Measurements from ENCODE around the gene DIAPH2.

DIAPH2 gene

DNA sequence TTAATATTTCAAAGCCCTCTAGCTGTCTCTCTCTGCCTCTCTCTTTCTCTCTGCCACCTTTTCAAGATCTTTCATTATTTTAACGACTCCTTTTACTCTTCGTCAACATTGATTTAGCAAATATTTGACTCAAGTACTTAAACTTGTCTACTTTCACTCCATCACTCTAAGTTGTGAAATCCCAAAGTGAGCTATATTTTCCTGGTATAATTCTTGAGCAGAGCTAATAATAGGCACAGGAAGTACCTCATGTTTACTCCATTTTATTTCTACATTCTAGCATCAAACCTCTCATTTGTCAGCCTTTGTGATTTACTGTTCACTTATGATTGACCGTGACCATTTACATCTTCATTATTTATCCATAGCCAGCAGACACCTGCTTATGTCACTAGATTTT, 681.6 kb downstream of the DIAPH2 start:
- no peak overlapping the region for H3K9ac ChIP-seq (ENCODE audit: low read length)
- H3K4me1 ChIP-seq (ENCODE audit: control insufficient read depth, insufficient read depth, low read length) = no peaks in the 10 kb centered on the region
- no peaks in the 10 kb centered on the region for H3K36me3 ChIP-seq (ENCODE audit: control insufficient read depth, insufficient read depth, low read length)
- no peak overlapping the region for H3K27ac ChIP-seq (ENCODE audit: low read depth, low read length)
- no peaks in the 10 kb centered on the region for H3K27me3 ChIP-seq (ENCODE audit: control insufficient read depth, insufficient read depth, low read length)
- no peak overlapping the region for H3K4me3 ChIP-seq (ENCODE audit: low read length)

DNA sequence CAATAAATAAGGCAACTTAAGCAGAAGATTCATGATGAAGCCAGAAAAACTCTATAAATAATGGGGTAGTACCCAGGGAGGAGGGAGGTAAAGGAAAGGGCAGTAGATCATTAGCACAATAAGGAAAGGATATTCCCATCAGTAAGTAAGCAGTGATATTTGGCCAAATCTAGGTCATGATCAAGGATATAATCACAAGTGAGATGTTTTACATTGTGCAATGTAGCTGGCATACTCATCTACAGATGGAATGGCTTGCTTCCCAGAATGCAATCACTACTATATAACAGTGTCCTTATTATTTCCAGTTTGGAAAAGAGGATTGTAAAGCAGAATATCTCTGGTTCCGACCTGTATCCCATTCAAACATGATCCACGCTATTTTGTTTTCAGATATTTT, 682.5 kb downstream of the DIAPH2 start:
- H3K9ac ChIP-seq (ENCODE audit: low read length) = no peak overlapping the region
- H3K4me3 ChIP-seq (ENCODE audit: low read length) = no peak overlapping the region
- no peaks in the 10 kb centered on the region for H3K4me1 ChIP-seq (ENCODE audit: control insufficient read depth, insufficient read depth, low read length)
- H3K27ac ChIP-seq (ENCODE audit: low read depth, low read length) = no peak overlapping the region
- no peaks in the 10 kb centered on the region for H3K27me3 ChIP-seq (ENCODE audit: control insufficient read depth, insufficient read depth, low read length)
- no peaks in the 10 kb centered on the region for H3K36me3 ChIP-seq (ENCODE audit: control insufficient read depth, insufficient read depth, low read length)

DNA sequence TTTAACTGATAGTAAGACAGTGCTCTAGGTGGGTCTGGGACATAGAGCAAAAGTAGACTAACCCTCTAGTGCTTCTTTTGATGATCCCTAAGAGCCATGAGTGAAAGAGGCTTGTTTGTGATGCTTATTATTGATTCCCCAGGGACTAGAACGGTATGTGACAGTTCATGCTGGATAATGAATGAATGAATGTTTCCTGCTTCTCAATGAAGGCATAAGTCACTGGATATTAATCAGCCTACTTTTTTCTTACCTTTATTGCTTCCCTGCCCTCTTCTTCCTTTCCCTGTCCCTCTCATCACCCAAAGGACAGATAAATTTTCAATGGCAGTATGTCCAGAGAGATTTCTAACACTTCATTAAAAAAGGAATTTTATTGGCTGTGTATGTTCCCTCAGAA, 685.3 kb downstream of the DIAPH2 start:
- no peak overlapping the region for H3K9ac ChIP-seq (ENCODE audit: low read length)
- H3K4me3 ChIP-seq (ENCODE audit: low read length) = no peak overlapping the region
- no peak overlapping the region for H3K27ac ChIP-seq (ENCODE audit: low read depth, low read length)
- no peaks in the 10 kb centered on the region for H3K36me3 ChIP-seq (ENCODE audit: control insufficient read depth, insufficient read depth, low read length)
- H3K4me1 ChIP-seq (ENCODE audit: control insufficient read depth, insufficient read depth, low read length) = no peaks in the 10 kb centered on the region
- no peaks in the 10 kb centered on the region for H3K27me3 ChIP-seq (ENCODE audit: control insufficient read depth, insufficient read depth, low read length)

- Histone ChIP-seq H3K27me3 (ENCODE audit: control insufficient read depth, insufficient read depth, low read length) (no peaks in the 10 kb centered on the region), H3K36me3 (ENCODE audit: control insufficient read depth, insufficient read depth, low read length) (no peaks in the 10 kb centered on the region), H3K27ac (ENCODE audit: low read depth, low read length) (no peak overlapping the region), H3K9ac (ENCODE audit: low read length) (no peak overlapping the region), H3K4me1 (ENCODE audit: control insufficient read depth, insufficient read depth, low read length) (no peaks in the 10 kb centered on the region), H3K4me3 (ENCODE audit: low read length) (no peak overlapping the region)
Measured at GRCh38 chrX:97372001-97372766, 687.5 kb downstream of the DIAPH2 start.

DNA sequence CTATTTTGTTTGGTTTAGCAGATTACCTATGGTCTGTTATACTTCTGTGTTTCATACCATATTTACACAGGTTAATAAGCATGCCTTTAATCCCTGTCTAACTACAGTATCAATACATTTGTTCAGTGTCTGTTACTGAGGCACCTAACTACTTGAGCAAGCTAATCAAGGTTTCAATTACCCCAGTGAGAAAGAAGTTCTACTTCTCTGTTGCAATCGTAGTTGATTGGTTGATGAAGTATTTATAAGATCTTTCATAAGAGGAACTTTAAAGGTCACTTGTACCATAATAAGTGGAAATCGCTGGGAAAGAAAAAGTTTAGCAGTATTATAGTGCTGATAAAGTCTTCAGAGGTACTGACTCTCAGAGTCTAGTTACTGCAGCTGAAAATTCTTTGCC, 689.6 kb downstream of the DIAPH2 start:
- Histone ChIP-seq H3K36me3 (ENCODE audit: control insufficient read depth, insufficient read depth, low read length) (no peaks in the 10 kb centered on the region), H3K27me3 (ENCODE audit: control insufficient read depth, insufficient read depth, low read length) (no peaks in the 10 kb centered on the region), H3K9ac (ENCODE audit: low read length) (no peak overlapping the region), H3K27ac (ENCODE audit: low read depth, low read length) (no peak overlapping the region), H3K4me3 (ENCODE audit: low read length) (no peak overlapping the region), H3K4me1 (ENCODE audit: control insufficient read depth, insufficient read depth, low read length) (no peaks in the 10 kb centered on the region)

DNA sequence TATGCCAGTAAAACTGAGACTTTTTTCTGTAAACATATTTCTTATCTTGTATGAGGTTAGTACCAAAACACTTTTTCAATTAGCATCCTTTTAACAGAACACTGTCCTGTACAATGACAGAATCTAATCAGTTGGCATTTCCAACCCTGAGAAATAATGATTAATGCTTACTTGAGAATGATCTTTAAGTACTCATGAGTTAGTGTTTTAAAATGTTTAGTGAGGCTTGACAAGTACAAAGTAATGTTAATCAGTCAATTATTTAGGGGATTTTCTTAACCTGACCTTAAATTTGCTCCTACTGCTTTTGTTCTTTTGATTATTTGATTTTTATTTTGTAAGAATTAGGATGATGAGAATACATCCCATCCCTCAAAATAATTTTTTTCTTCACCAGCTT, 695.6 kb downstream of the DIAPH2 start:
- no peaks in the 10 kb centered on the region for H3K36me3 ChIP-seq (ENCODE audit: control insufficient read depth, insufficient read depth, low read length)

GRCh38 chrX:97384685-97385084, 700.0 kb downstream of the DIAPH2 start:
- H3K9ac ChIP-seq (ENCODE audit: low read length) = no peak overlapping the region
- H3K36me3 ChIP-seq (ENCODE audit: control insufficient read depth, insufficient read depth, low read length) = no peaks in the 10 kb centered on the region
- H3K4me3 ChIP-seq (ENCODE audit: low read length) = no peak overlapping the region
- H3K27me3 ChIP-seq (ENCODE audit: control insufficient read depth, insufficient read depth, low read length) = no peaks in the 10 kb centered on the region
- H3K4me1 ChIP-seq (ENCODE audit: control insufficient read depth, insufficient read depth, low read length) = no peaks in the 10 kb centered on the region
- H3K27ac ChIP-seq (ENCODE audit: low read depth, low read length) = no peak overlapping the region

More for the DNA sequence above, 695.6 kb downstream of the DIAPH2 start:
- Histone ChIP-seq H3K4me1 (ENCODE audit: control insufficient read depth, insufficient read depth, low read length) (no peaks in the 10 kb centered on the region), H3K27ac (ENCODE audit: low read depth, low read length) (no peak overlapping the region), H3K4me3 (ENCODE audit: low read length) (no peak overlapping the region), H3K9ac (ENCODE audit: low read length) (no peak overlapping the region), H3K27me3 (ENCODE audit: control insufficient read depth, insufficient read depth, low read length) (no peaks in the 10 kb centered on the region)

- no peak overlapping the region for H3K27ac ChIP-seq (ENCODE audit: low read depth, low read length)
- no peaks in the 10 kb centered on the region for H3K36me3 ChIP-seq (ENCODE audit: control insufficient read depth, insufficient read depth, low read length)
- H3K27me3 ChIP-seq (ENCODE audit: control insufficient read depth, insufficient read depth, low read length) = no peaks in the 10 kb centered on the region
- H3K9ac ChIP-seq (ENCODE audit: low read length) = no peak overlapping the region
- no peak overlapping the region for H3K4me3 ChIP-seq (ENCODE audit: low read length)
- H3K4me1 ChIP-seq (ENCODE audit: control insufficient read depth, insufficient read depth, low read length) = no peaks in the 10 kb centered on the region
Measured at GRCh38 chrX:97387004-97387403, 702.4 kb downstream of the DIAPH2 start.

DNA sequence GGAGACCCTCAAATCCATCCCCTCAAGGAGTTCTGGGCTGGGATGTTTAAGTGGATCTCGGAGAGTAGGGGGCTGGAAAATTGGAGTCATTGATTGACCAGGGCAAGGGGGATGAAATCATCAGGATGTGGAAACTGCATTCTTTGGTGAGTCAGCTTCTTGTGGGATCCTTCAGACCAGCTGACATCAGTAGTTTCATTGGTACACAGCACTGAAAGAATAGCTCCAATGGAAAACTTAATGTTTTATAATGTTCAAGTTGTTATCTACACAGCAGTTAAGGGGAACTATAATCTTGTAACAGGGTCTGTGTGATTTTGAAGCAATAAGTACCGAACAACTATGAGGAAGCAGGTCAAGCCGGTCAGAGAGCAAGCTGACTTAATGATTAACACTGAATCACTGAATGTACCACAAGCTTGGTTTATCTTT, 705.1 kb downstream of the DIAPH2 start:
- Histone ChIP-seq H3K27ac (ENCODE audit: low read depth, low read length) (no peak overlapping the region), H3K9ac (ENCODE audit: low read length) (no peak overlapping the region), H3K36me3 (ENCODE audit: control insufficient read depth, insufficient read depth, low read length) (no peaks in the 10 kb centered on the region), H3K27me3 (ENCODE audit: control insufficient read depth, insufficient read depth, low read length) (no peaks in the 10 kb centered on the region), H3K4me1 (ENCODE audit: control insufficient read depth, insufficient read depth, low read length) (no peaks in the 10 kb centered on the region), H3K4me3 (ENCODE audit: low read length) (no peak overlapping the region)

DNA sequence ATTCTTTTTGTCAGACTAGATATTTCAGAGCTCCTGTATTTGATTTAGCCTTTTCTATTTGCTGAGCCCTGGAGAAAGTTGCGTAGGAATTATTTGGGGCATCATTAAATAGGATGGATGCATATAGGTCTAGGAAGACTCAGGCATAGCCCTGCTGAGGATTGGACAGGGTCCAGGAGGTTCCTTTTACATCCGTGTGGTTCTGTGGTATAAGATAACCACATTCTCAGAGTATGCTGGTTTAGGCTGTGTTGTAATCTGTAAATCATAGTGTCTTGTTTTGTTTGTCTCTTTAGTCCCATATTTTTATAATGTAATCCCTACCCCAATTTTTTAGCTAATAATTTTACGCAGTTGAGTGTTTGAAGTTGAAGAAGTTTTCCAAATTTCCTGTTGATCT, 712.7 kb downstream of the DIAPH2 start:
- H3K27me3 ChIP-seq (ENCODE audit: control insufficient read depth, insufficient read depth, low read length) = no peaks in the 10 kb centered on the region
- no peak overlapping the region for H3K4me3 ChIP-seq (ENCODE audit: low read length)
- H3K27ac ChIP-seq (ENCODE audit: low read depth, low read length) = no peak overlapping the region
- no peaks in the 10 kb centered on the region for H3K4me1 ChIP-seq (ENCODE audit: control insufficient read depth, insufficient read depth, low read length)
- H3K36me3 ChIP-seq (ENCODE audit: control insufficient read depth, insufficient read depth, low read length) = no peaks in the 10 kb centered on the region
- H3K9ac ChIP-seq (ENCODE audit: low read length) = no peak overlapping the region

GRCh38 chrX:97398030-97398551, 713.4 kb downstream of the DIAPH2 start:
- Histone ChIP-seq H3K27ac (ENCODE audit: low read depth, low read length) (no peak overlapping the region), H3K27me3 (ENCODE audit: control insufficient read depth, insufficient read depth, low read length) (no peaks in the 10 kb centered on the region), H3K4me3 (ENCODE audit: low read length) (no peak overlapping the region), H3K4me1 (ENCODE audit: control insufficient read depth, insufficient read depth, low read length) (no peaks in the 10 kb centered on the region), H3K36me3 (ENCODE audit: control insufficient read depth, insufficient read depth, low read length) (no peaks in the 10 kb centered on the region), H3K9ac (ENCODE audit: low read length) (no peak overlapping the region)

GRCh38 chrX:97399400-97399799, 714.8 kb downstream of the DIAPH2 start:
- no peaks in the 10 kb centered on the region for H3K36me3 ChIP-seq (ENCODE audit: control insufficient read depth, insufficient read depth, low read length)
- no peak overlapping the region for H3K27ac ChIP-seq (ENCODE audit: low read depth, low read length)
- H3K4me3 ChIP-seq (ENCODE audit: low read length) = no peak overlapping the region
- H3K9ac ChIP-seq (ENCODE audit: low read length) = no peak overlapping the region
- no peaks in the 10 kb centered on the region for H3K4me1 ChIP-seq (ENCODE audit: control insufficient read depth, insufficient read depth, low read length)
- H3K27me3 ChIP-seq (ENCODE audit: control insufficient read depth, insufficient read depth, low read length) = no peaks in the 10 kb centered on the region

DNA sequence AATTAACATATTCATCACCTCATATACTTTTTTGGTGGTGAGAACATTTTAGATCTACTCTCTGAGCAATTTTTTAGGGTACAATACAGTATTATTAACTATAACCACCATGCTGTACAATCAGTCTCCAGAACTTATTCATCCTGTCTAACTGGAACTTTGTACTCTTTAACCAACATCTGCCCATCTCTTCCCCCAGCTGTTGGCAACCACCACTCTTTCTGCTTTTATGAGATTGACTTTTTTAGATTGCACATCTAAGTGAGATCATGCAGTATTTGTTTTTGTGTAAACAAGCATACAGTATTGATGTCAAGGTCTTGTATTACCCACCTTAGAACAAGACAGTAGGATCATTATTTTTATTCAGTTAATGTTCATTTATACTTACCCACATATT, 715.9 kb downstream of the DIAPH2 start:
- Histone ChIP-seq H3K27ac (ENCODE audit: low read depth, low read length) (no peak overlapping the region), H3K9ac (ENCODE audit: low read length) (no peak overlapping the region), H3K36me3 (ENCODE audit: control insufficient read depth, insufficient read depth, low read length) (no peaks in the 10 kb centered on the region), H3K4me1 (ENCODE audit: control insufficient read depth, insufficient read depth, low read length) (no peaks in the 10 kb centered on the region), H3K4me3 (ENCODE audit: low read length) (no peak overlapping the region), H3K27me3 (ENCODE audit: control insufficient read depth, insufficient read depth, low read length) (no peaks in the 10 kb centered on the region)
